ENCODE data around the gene FAP.

GRCh38 chr2:162166745-162167144 is 76.5 kb downstream of the FAP start:
- TF ChIP-seq CTCF (IDR thresholded peaks at IDR 0.05) = no peak
- no peak for TF ChIP-seq POLR2AphosphoS5 (IDR thresholded peaks at IDR 0.05)
